Urothelium cell line (cell line): ENCODE measurements around the gene NPAS3.

Experiments
- DNase-seq: peaks from one replicate; pipeline ENCODE4 v3.0.0; 2011; ENCODE audit warnings: low spot score, mixed read lengths
- FAIRE-seq: peaks from 2 replicates; lab custom pipeline; 2011; peaks lifted over from hg19 to GRCh38; lab: Jason Lieb, UNC

NPAS3 gene

DNA sequence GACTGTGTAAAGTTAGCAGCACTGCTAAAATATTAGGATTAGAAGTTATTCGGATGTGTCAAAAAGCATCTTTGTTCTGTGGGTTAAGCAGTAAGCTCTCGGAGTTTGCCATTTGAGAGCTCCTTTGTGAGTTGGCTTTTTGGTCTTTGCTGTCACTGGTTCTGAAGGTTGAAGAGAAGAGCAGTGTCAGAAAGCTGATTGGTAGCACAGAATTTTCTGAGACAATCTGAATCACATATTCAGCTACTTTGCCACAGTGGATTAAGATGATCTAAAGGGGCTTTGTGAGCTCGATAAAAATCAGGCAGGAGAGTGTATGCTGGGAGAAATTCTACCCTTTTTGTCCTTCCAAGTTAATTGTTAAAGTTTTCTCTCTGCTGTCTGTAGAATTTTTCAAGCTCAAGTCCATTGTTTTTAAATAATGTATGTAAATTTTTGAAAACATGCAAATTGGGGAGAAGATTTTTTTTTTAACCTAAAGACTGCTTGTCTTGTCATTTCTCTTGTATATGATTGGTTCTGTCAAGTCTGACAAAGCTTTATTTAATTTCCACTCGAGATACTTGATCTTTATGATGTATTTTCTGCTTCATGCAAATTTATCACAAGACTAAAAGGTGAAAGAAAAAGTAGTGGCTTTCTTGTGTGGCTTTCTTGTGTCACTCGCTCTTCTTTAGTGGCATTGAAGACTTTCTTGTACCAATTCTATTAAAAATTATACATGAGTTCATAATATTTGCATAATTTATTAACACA is 704.9 kb downstream of the NPAS3 start:
- DNase-seq (no peak), FAIRE-seq (no peak)

DNA sequence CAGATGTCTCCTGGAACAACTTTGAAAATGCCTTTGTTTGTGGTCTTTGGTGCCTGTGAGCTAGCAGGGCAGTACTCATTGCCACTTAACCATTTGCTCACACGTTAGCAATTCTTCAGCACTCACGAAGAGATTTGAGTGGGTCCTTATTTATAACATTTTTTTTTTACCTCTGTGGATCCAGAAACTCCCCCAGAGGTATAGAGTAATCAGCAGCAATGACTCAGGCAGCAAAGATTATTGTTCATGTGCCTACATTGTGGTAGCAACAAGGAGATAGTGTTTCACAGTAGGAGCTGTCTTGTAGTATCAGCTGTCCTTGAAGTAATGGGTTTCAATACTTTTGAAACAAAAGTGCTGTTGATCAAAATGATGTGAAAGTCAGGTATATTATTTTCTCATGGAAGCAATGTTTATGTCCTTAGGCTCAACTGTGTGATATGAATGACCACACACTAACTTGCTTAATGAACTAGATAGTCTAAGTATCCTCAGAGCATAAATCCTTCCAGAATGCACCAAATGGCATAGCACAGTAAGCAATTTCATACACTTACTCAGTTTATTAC is 708.1 kb downstream of the NPAS3 start:
- FAIRE-seq (peak; percentile 48), DNase-seq (peak; percentile 25)

DNA sequence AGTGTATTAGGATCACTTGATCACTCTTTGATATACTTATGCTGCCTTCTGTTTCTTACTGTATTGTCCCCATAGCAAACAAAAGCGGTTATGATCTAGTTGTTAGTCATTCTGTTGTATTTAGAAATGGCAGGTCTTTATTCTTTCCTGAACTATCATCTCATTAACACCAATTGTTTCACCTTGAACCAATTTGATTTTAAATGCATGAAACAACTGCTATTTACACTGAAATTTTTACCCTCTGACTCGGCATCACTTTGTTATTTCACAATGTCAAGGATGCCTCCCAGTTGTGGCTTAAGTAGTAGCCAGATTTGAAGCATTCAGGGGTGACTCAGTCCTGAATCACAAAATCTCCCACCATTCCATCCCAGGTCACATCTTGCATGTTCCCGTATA is 708.7 kb downstream of the NPAS3 start:
- DNase-seq (peak; percentile 76), FAIRE-seq (no peak)

DNA sequence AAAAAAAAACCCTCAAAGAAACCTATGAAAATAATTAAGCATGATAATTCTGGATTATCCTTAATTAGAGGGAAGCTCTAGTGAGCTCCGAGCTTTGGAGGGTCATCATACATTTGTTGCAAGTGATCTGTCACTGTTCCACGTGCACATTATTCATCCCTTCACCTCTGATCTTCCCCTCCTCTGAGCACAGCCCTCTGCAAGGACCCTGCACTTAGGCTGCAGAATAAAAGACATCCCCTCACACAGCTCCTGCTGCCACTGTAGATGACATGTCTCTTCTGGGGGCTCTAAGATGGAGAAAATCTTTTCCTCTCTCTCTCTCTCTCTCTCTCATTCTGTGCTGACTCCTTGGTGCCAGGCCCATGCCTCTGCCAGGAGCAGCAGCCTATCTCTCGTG is 711.8 kb downstream of the NPAS3 start:
- FAIRE-seq = no peak
- no peak for DNase-seq

DNA sequence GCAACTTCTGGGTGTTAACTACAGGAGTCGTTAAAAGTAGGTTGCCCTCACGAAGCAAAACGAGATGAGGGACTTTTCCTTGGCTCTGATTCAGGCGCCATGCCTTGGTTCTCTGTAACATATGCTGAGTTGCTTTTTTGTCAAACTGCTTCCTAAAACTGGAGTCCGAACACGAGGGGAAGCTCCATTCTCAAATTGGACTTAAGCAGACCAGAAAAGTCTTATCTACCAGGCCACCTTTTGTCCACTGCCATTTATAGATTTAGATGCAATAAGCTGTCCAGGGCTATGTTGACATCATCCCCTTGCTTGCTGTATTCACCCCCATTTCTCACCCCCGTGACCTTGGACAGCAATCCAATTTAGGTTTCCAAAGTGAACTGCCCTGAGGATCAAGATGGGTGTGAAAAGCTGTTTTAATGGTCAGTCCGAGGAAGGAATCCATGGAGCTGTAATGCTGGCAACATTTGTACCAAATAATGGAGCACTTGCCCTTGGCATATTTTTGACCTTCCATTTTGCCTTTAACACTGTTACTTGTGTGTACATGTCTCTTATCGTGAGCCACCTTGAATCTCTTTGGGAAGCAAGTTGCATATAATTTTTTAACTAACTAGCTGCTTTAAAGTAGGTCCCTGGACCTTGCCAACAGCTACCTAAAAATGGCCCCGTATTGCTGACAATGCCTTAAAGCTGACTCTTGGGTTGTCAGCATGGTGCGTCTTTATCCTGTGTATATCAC is 714.1 kb downstream of the NPAS3 start:
- FAIRE-seq (no peak), DNase-seq (no peak)

DNA sequence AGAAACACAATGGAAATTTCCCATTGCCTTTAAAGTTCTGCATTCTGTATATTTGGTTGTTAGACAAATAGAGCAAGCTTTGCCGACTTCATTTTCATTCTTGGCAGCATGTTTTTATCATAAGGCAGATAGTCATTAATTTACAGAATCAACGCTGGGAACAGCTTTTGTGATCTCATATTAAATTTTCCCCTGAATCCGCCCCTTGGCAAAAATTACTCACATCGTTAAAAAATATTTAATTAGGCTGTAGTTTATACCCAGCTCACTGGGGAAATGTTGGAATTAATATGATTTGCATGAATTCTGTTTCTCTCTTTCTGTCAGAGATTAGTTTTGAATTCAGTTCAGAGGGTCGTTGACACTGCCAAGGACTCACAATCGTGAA is 714.6 kb downstream of the NPAS3 start:
- DNase-seq = no peak
- FAIRE-seq = no peak

DNA sequence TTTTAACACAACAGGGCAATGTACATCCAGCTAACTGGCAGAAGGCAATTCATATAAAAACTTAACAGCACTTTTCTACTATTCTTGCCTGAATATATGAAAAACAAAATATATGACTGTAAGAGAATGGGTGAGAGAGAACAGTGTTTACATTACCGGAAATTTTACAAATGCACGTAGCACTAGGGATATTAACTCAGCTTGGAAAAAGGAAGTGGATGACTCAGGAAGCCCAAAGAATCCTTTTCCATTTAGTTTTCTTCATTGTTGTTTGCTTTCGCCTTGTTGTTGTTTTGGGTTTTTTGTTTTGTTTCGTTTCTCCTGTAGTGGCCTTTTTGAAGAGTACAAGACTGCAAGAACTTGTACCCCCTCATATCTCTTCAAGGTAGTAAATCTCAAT is 716.7 kb downstream of the NPAS3 start:
- no peak for FAIRE-seq
- DNase-seq = no peak

DNA sequence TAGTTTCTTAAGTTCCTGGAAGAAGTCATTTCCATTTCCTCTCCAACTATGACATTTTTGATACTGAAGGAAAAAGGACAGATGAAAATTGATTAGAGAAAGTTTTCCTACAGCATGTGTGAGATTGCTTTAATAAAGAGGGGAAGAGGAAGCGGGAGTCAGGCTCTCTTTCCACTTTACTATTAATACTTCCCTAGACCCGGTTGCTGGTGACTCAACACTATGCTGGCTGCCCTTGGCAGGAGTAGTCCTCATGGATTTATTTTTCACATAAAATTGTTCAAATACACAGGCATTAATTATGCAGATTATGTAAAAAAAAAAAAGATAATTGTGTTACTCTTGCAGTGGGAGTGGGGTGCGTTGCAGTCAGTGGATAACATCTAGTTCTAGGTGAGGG is 718.8 kb downstream of the NPAS3 start:
- no peak for DNase-seq
- no peak for FAIRE-seq

DNA sequence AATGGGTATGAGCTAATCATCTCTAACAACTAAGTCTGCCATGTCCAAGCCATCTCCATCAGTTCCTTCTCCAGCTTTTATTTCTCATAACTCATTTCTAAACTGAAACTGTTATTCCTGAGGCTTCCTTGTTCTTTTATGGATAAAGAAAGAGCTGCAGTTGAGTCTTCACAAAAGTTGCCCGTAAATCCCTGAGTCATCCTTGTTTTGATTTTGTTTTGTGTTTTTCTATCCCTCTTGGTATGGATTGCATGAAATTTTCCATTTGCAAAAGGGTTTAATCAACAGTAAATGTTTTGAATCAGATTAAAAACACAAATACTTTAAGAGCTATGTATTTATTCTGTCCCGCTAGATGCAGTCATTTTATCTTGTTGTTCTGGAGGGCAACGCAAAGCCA is 721.6 kb downstream of the NPAS3 start:
- DNase-seq (no peak), FAIRE-seq (no peak)

DNA sequence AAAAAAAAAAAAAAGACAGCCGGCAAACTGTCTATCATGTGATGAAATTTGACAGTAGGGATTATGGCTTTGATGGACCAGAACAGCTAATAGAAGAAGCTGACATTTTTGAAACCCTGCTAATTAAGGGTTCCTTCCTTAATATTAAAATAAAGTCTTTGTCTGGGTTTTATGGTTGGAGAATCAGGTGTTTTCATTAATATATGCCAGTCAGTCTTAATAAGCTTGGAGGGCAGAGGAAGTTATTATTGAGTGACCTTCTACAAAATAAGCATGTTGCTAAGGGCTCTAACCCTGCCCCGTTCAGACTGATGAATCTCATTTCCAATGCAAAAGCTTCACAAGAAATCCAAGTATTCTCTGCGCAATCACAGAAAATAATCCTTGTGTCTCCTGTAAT is 722.4 kb downstream of the NPAS3 start:
- FAIRE-seq (no peak), DNase-seq (no peak)

DNA sequence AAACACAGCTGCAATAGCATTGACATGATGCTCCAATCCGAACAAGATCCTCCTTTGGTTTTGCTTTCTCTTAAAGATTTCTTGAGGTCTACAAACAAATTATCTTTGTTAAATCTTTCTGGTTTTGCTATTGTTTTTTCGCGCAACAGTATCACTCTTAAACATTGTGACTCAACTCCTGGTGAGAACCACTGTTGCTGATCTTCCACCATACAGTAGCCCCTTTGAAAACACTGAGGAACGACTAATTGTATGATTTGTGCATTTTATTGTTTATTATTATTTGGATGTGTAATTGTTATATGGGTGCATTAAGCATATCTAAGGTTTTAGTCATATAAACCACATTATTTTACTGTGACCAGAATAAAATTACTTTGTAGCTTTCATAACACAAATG is 729.4 kb downstream of the NPAS3 start:
- DNase-seq (no peak), FAIRE-seq (no peak)

DNA sequence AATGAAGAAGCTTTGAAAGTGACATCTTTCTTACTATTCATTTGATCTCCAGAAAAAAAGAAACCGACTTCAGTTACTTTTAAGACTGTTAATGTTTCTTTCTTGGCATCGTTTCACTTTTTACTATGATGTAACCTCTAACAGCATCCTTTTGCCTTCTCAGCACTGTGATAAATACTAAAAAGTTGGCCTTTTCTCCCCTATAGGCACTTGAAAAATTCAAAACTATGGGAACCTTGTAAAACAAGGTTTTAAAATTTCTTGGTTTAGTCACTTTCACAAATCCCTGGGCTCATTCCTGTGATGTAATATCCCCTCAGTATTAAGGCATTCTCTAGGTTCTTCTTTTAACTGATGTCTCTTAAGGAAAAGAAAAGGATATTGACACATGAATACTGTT is 730.4 kb downstream of the NPAS3 start:
- no peak for FAIRE-seq

DNA sequence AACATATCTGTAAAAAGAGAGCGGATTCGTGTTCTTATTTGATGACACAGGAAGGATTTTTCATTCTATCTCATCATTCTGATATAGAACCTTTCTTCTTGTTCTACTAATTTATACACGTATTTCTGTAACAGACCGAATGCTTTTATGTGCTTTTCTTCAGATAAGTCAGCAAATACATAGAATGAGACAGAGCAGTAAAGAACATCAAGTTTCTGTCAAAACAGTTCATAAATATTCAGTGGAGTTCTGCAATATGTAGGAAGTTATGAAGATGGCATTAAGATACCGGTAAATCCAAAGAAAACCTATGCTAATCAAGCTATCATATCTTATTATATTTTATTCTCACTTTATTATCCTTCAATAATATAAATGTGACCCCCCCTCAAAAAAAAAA is 731.6 kb downstream of the NPAS3 start:
- FAIRE-seq (no peak), DNase-seq (no peak)

More for the DNA sequence above, 730.4 kb downstream of the NPAS3 start:
- DNase-seq = no peak

DNA sequence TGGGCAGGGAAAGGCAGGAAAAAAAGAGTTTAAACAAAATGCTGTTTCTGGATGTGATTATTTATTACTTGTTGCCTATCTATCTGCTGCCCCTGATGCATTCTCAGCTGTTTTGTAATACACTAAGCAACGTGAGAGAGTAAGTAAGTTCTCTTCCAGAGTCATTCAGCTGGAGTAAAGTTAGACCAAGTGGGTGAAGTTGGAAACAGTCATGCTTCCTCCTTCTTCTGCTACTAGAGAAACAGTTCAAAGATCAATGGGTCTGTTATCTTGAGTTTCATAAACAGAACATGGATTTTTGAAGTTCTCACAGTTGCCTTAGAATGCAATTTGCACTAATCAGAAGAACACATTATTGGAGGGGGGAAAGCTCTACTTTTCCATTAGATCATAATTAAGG is 732.9 kb downstream of the NPAS3 start:
- FAIRE-seq = no peak

DNA sequence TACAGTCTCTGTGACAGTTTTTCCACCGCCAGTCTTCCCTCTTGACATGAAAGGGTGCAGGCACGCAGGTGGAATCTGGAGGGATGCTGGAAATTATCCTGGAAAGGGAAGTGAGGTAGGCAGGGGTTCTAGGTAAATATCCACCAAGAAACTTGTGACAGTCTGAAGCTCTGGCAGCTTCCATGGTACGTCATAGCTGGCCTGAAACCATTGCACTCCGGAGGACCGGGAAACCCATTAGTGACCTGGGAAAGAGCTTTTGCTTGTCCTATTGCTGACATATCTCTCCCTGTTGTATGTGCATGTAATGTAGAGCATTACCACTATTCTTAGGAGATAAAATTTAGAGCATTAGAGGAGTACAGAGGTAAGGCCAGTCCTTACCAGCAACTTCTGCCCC is 736.2 kb downstream of the NPAS3 start:
- FAIRE-seq = no peak
- no peak for DNase-seq

More for the DNA sequence above, 732.9 kb downstream of the NPAS3 start:
- no peak for DNase-seq

DNA sequence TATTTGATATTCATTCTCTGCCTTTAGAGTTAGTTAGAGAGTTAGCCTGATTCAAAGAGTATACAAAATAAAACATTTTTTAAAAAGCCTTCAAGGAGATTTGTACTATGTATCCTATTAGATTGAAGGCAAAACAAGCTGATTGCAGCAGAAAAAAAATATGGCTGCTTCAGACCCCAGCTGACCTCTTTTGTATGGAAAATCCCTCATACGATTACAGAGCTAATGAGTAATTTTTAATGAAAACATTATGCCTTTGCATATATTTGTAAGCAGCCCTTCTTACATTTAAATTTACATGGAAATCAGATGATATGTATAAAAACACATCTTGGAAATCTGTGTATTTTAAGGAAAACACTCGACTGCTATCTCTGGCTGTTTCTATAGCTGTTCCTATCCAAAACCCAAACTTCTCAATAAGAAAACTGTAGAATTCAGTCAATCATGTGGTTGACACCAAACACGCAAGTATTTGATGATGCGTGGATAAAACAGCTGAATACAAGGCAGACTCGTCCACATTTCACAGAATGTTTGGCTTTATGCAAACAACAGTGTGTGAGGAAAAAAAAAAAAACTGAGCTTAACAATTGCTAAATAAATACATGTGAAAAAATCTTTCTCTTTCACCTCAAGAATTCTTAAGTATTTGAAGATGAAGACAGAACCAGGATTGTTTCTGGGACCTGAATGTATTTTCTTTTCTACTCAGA is 736.9 kb downstream of the NPAS3 start:
- DNase-seq (no peak), FAIRE-seq (no peak)

DNA sequence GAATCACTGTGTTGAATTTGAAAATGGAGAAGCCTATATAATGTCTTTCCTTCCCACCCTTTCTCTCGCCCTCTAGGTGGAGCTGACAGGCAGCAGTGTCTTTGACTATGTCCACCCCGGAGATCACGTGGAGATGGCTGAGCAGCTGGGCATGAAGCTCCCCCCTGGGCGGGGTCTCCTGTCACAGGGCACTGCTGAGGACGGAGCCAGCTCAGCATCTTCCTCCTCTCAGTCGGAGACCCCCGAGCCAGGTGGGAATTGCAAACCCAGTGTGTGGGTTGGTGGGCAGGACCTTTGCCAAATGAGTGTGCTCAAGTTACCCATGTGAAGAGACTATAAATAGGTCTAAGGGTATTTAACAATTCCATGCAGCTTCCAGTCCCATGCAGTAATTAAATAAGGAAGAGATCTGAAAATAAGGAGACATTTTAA is 737.5 kb downstream of the NPAS3 start:
- DNase-seq (peak; percentile 46), FAIRE-seq (no peak)

DNA sequence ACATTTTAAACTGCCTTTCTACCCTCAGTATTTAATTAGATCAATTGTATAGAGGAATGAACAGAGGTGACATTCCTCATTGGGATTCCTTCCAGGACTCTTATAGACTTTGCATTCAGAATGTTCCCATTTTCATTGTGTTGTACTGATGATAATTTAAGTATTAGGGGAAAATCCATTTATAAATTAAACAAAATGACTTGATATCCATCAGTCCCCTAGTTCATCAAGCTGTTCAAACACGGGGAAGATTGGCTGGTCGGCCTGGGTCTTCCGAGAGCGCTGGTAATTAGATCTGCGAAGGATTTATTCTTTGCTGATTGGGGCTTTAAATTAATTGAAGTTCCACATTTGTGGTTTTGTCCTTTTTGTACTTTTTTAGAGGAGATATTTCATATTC is 738.2 kb downstream of the NPAS3 start:
- FAIRE-seq (no peak), DNase-seq (no peak)

DNA sequence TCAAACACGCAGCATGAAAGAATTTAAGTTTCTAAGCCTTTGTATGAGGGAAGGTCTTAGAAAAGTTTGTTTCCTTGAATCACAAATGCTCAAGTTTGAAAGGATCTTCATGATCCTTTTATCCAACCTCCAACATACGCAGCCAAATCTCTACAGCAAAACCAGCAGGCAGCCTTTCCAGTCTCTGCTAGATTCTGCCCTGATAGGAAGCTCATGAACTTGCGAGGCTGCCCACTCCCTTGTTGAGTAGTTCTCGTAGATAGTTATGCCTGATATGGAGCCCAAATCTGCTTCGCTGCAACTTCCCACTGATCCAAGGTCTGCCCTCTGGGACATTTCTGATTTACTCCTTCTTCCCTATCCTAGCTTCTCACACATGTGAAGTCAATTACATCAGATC is 739.3 kb downstream of the NPAS3 start:
- no peak for FAIRE-seq
- no peak for DNase-seq

DNA sequence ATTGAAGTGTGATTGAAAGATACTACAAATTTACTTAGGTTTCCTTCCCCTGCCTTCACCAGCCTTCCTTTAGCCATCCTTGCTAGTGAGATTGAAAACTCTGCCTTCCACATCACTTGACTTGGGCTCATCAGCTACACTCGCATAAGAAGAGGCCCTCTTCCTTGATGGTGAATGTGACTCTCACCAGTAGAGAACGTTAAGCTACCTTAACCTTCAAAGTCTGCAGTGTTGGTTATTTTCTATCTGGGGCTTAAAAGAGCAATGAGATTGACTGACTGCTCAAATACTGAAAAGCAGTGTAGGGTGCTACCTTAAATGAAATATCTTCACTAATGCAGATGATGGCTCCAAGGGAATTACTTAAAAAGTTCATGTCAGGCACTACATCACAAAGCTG is 740.3 kb downstream of the NPAS3 start:
- DNase-seq (no peak), FAIRE-seq (no peak)

DNA sequence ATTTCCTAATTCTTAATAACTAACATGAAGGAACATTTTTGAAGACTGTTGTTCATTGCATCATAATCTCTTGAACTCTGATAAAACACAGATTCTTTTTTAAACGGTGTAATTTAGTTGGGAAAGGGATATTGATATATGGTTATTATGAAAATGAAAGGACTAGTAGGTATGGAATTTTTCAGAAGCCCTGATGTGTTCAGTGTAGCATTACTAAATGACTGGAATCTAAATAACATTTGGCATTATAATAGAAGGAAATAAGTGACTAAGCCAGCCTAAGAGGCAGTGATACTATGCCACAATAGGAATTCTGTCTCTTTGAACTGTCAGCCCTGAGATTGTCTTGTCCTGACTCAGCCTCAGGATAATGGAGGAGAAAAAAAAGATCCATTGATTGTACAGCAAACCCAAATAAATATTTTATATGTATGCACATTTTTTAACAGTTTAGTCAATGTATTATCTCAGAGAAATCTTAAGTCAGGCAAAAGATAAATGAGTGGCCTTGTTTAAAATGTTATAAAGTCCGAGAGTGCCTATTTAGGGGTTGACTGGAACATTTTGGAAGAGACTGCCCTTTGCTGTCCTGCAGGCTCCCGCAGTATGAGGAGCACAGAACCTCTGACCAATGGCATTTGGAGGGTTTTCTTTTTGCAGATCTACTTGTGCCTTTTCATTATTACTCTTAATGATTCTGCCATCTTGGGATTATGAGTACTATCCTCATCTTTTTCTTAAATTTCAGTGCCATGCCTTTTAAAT is 741.0 kb downstream of the NPAS3 start:
- FAIRE-seq = no peak

More for the DNA sequence above, 741.0 kb downstream of the NPAS3 start:
- DNase-seq = peak; percentile 66
